Astrocyte (in vitro differentiated cells and primary cell): ENCODE results near the gene TCF3.

Source experiments
- EZH2 ChIP-seq: IDR thresholded peaks from 2 replicates; pipeline ENCODE4 v1.6.1; 2012; ENCODE audit warnings: mild to moderate bottlenecking, low read length, inconsistent platforms; ENCODE audit not compliant: insufficient read depth
- TF ChIP-seq, protein P1 (sequence below): IDR thresholded peaks from 2 replicates; pipeline ENCODE4 v1.5.1; 2011; ENCODE audit warnings: low read depth, mild to moderate bottlenecking, inconsistent platforms, low read length, moderate library complexity; ENCODE audit not compliant: insufficient read depth

DNA sequence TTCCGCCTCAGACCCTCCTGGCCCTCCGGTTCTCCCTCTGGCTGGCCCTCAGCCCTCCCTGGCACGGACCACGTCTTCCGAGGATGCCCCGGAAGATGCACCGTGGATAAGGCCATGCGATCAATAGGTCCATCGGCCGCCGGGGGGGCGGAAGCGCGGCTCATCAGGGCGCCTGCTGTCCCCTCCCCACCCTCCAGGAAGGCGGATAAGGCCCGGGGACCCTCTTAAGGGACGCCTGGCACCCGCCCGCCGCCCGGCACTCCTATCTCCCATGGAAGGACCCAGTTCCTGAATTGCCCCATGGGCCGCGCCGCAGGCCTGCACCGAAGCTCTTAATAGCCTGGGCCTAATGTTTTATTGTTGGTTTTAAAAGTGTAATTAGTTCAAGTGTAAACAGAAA is 46.2 kb upstream of the TCF3 start:
- TF ChIP-seq EZH2: no peak
- TF ChIP-seq, protein P1, sequence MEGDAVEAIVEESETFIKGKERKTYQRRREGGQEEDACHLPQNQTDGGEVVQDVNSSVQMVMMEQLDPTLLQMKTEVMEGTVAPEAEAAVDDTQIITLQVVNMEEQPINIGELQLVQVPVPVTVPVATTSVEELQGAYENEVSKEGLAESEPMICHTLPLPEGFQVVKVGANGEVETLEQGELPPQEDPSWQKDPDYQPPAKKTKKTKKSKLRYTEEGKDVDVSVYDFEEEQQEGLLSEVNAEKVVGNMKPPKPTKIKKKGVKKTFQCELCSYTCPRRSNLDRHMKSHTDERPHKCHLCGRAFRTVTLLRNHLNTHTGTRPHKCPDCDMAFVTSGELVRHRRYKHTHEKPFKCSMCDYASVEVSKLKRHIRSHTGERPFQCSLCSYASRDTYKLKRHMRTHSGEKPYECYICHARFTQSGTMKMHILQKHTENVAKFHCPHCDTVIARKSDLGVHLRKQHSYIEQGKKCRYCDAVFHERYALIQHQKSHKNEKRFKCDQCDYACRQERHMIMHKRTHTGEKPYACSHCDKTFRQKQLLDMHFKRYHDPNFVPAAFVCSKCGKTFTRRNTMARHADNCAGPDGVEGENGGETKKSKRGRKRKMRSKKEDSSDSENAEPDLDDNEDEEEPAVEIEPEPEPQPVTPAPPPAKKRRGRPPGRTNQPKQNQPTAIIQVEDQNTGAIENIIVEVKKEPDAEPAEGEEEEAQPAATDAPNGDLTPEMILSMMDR: no peak
